CD1c-positive myeloid dendritic cell (primary cell): ENCODE data around the gene IFI27L2.

ENCODE experiments used
- DNase-seq: peaks from one replicate; pipeline ENCODE4 v3.0.0-alpha.2; 2016; ENCODE audit errors: extremely low spot score

The IFI27L2 gene

DNA sequence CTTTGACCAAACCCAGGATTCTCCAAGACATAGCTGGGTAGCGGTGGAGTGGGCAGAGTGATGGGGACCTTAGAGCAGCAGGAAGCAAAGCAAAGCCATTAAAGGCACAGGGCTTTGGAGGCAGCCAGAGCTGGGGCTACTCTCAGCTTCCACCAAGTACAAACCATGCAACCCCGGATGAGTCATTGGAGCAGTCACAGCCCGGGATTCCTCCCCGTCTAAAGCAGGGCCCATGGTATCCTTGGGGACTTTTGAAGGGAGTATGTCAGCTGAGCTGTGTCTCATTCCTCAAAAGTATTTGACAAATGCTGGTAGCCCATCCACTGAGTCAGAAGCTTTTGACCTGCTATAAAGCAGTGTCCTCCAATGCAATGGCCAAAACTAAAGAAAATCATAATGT is 28.6 kb downstream of the IFI27L2 start:
- no peak for DNase-seq

DNA sequence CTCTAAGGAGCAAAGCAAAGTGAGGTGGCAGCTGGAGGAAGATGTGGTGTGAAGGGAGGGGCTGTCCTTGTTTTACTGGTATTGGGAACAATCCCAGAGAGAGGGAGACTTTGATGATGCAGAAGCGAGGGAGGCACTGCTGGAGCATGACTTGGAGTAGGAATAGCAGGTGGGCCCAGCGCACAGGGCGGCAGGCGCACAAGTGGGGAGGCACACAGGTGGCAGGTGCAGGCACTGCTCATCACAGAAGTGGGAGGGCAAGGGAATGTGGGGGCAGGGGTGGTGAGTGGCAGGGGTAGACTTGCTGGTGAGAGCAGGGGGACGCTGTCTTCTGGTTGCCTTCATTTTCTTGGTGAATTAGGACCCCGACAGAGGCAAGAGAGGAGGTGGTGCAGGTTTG is 30.4 kb downstream of the IFI27L2 start:
- no peak for DNase-seq

DNA sequence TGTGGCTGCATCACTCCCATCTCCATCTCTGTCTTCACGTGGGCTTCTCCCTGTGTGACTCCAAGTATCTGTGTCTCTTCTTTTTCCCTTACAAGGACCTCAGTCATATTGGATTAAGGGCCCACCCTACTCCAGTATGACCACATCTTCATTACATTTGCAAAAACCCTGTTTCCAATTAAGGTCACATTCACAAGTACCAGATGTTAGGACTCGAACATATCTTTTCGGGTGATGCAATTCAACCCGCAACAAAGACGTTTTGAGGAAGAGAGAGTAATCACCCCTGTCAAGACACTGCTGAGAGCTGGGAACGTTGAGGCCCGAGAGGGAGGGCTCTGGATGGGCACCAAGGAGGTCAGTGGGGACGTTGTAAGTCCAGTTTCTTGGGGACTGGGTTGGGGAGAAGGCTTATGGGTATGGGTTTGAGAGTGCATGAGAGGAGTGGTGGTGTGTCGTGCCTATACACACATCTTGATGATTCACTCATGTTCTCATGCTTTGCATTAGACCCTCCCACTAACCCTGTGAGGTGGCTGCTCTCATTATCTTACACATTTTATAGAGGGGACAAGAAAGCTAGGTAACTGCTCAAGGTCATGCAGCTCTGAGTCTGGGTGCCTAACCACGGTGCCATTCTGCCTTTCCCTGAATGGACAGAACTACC is 30.9 kb downstream of the IFI27L2 start:
- DNase-seq = no peak

DNA sequence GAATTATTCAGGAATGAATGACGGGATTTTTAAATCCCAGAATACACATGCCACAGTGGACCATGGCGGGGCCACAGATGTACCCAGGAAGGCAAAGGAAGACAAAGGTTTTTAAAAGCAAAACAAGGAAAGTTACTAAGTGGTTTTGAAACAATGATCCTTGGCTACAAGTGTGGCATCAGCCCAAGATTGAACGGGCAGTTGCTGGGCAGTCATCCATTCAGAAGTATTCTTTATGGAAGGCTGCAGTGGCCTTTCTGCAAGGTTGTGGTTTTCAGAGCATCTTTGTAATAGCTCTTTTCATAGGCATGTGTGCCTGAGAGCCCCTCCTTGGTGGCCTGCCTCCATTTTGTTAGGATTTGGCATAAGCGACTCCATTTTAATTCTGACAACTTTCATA is 32.3 kb downstream of the IFI27L2 start:
- DNase-seq = no peak

DNA sequence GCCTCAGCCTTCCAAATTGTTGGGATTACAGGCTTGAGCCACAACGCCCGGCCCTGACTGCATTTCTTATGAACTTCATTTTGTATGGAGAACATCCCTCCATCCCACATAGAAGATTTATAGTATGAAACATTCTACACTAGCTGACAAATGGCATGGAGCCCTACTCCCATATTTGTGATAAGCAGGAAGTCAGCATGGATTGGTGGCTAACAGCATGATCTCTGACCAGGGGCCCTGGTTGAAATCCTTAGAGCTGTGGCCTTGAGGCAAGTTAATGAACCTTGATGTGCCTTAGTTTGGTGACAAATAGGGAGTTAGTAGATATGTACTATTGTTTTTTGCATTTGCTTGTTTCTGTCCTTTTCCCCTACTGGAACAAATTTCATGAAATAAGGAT is 36.0 kb downstream of the IFI27L2 start:
- no peak for DNase-seq

DNA sequence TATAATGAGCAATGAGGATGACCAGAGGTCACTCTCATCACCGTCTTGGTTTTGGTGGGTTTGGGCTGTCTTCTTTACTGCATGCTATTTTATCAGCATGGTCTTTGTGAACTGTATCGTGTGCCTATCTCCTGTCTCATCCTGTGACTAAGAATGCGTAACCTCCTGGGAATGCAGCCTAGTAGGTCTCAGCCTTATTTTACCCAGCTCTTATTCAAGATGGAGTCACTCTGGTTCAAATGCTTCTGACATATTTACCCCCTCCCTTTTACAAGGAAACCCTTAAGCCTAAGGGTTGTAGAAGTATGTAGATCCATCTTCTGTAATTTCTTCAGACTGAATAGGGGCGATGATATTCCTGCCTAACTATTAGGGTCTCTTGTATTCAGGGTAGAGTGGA is 39.9 kb downstream of the IFI27L2 start:
- DNase-seq = no peak

DNA sequence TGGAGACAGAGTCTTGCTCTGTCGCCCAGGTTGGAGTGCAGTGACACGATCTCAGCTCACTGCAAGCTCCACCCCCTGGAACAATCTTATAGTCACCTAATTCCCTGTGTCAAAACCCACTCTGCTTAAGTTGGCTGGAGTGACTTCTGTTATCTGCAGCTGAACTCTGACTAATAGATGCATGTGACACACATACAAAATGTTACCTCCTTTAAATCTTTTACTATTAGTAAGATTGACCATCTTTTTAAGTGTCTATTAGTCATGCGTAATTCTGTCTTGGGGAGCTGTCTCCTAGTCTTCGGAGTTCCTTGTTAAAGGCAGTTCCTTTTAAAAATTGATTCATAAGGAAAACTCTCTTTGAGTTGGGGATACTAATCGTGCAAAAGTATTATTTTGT is 40.9 kb downstream of the IFI27L2 start:
- DNase-seq = no peak

DNA sequence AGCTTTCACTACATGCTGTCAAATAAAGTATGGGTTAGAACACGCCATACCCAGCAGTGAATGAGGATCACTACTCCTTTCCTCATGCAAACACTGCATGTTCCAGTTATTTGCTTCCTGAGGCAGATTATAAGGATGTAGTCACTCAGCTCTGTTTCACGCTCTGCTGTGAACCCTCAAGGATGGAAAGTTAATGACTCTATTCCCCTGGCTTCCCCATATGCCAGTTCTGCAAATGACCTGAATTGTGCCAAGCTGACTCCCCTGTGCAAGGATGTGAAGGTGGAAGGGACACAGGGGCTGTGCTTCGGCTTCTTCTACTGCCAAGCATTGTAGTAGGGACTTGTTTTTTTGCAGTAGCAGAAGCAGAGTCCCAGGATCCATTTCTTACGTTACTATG is 41.5 kb downstream of the IFI27L2 start:
- DNase-seq = no peak

DNA sequence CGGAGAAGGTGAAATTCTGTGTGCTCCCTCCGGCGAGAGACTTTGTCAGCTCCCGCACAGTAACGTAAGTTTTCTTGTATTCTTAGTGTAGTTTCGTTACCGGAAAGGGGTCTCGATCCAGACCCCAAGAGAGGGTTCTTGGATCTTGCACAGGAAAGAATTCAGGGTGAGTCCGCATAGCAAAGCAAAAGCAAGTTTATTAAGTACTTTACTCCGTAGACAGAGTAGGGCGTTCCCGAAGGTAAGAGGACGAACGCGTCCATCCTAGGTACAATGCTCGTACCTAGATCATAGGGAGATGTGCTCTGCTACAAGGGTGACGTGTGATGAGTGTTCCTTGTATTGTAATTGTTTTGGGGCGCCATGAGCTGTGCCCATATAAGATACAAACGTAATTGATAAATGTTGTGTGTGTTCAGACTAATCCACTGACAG is 48.0 kb downstream of the IFI27L2 start:
- no peak for DNase-seq

DNA sequence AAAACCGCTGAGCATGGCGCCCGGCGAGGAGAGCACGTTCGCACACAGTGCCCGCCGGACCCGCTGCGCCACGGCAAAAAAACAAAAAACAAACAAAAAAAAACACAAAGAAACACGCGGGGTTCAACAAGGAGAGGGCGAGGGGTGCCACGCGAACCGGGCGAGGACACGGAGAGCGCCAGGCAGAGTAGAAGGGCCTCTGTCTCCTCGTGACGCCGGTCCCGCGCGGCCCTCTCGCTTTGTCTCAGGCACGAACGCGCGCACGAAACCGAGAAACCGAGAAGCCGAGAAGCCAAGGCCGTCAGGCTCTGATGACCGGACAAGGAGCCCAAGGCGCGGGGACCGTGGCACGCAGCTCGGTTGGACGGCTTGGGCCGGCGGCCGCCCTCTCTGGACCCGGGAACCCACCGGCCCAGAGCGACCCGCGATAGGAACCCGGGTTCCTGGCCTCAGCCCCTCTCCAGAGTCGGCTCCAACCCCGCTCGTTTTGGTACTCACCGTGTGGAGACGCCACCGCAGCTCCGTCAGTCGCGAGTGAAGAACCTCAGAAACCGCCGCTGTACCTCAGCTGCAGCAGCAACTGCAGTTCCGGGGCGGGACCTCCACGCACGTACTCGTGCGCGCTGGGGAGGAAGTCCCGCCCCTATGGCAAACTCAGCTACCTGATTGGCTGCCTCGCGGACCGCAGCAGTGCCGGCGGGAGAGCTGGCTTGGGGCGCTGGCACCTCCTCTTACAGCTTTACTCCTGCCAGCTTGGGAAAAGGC is 48.6 kb downstream of the IFI27L2 start, which contains the start of the genes DDX24 and IFI27L1:
Gene DDX24 (minus strand): TSS at position 582 of the 765 bp plus-strand sequence. CDS start 1,460 bp downstream, outside the sequence.
Gene IFI27L1 (plus strand): TSS at position 690 of the 765 bp plus-strand sequence. CDS start 15,628 bp downstream, outside the sequence.
- DNase-seq = peak; percentile 98

DNA sequence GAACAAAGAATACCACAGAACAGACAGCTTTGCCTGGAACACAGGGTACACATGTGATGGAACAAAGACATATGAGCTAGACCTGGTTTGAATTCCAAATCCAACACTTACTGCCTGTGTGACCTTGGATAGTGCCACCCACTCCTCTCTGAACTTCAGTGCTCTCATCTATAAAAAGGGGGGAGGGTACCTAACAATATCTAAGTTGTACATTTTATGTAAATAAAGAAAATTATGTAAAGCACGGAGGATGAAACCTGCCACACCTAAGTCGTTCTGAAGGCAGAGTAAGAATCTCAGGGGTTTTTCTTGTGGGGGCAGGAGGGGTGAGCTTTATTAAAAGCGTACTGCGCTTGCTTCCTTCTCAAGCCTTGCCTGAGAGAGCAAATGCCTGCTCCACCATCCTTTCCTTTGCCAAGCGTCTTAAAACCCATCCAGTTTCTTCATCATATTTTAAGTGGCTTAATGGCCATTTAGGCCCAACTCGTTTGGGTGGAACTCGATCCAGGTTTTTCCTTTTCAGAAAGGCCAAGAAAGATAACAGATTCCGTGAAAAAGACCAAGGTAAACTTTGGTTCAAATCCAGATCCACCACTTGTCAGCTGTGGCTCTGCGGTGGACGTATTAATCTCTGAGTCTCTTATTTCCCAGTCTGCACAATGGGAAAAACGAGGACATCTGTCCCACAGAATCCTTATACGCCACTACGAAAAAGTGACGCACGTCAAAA is 49.3 kb downstream of the IFI27L2 start:
- DNase-seq = peak; percentile 64

DNA sequence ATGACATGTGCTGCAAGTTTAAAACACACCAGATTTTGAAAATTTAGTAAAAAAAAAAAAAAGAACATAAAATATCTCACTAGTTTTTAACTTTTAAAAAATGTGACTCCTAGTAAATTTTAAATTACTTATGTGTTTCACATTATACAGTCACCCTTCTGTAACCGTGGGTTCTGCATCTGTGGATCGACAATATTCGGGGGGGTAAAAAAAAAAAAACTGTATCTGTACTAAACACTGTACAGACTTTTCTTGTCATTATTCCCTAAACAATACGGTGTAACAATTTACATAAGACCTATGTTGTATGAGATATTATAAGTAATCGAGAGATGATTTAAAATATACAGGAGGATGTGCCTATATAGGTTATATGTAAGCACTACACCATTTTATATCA is 51.6 kb downstream of the IFI27L2 start:
- DNase-seq = no peak
